Rectal smooth muscle tissue (tissue), 1 donor: ENCODE results near the gene ADAMTS6.
"Not testable (repeated sequence)": the region's sequence is repeated elsewhere in the genome, so short reads cannot be mapped to it uniquely, and the experiment has no call there.

ENCODE experiments used
- H3K27ac ChIP-seq: one replicate; pipeline ENCODE4 v1.7.0; 2013; ENCODE audit warnings: low read depth, low read length, inconsistent platforms
- H3K27me3 ChIP-seq: one replicate; pipeline ENCODE4 v1.7.0; 2013; ENCODE audit warnings: low read length; ENCODE audit not compliant: control insufficient read depth, insufficient read depth
- H3K36me3 ChIP-seq: one replicate; pipeline ENCODE4 v1.7.0; 2013; ENCODE audit warnings: low read length; ENCODE audit not compliant: control insufficient read depth, insufficient read depth
- H3K4me1 ChIP-seq: one replicate; pipeline ENCODE4 v1.7.0; 2013; ENCODE audit warnings: low read length; ENCODE audit not compliant: control insufficient read depth, insufficient read depth
- H3K4me3 ChIP-seq: one replicate; pipeline ENCODE4 v1.7.0; 2013; ENCODE audit warnings: low read length
- H3K9ac ChIP-seq: one replicate; pipeline ENCODE4 v1.7.0; 2013; ENCODE audit warnings: low read length

ADAMTS6 gene

GRCh38 chr5:65355301-65355700 is 126.4 kb downstream of the ADAMTS6 start:
- H3K4me3 ChIP-seq, result no peak overlapping the region
- H3K9ac ChIP-seq, result no peak overlapping the region
- H3K36me3 ChIP-seq, result no peaks in the 10 kb centered on the region
- H3K4me1 ChIP-seq, result no peaks in the 10 kb centered on the region
- H3K27ac ChIP-seq, result no peak overlapping the region
- H3K27me3 ChIP-seq, result no peaks in the 10 kb centered on the region

DNA sequence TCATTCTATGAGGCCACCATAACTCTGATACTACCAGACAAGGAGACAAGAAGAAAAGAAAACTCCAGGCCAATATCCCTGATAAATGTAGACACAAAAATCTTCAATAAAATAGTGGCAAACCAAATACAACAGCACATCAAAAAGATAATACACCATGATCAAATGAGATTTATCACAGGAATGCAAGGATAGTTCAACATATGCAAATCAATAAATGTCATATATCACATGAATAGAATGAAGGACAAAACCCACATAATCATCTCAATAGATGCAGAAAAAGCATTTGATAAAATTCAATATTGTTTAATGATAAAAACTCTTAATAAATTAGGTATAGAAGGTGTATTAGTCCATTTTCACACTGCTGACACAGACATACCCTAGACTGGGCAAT is 139.9 kb downstream of the ADAMTS6 start:
- no peak overlapping the region for H3K4me3 ChIP-seq
- H3K36me3 ChIP-seq, result no peaks in the 10 kb centered on the region
- H3K4me1 ChIP-seq, result no peaks in the 10 kb centered on the region
- no peaks in the 10 kb centered on the region for H3K27me3 ChIP-seq
- H3K9ac ChIP-seq, result no peak overlapping the region
- H3K27ac ChIP-seq, result no peak overlapping the region

DNA sequence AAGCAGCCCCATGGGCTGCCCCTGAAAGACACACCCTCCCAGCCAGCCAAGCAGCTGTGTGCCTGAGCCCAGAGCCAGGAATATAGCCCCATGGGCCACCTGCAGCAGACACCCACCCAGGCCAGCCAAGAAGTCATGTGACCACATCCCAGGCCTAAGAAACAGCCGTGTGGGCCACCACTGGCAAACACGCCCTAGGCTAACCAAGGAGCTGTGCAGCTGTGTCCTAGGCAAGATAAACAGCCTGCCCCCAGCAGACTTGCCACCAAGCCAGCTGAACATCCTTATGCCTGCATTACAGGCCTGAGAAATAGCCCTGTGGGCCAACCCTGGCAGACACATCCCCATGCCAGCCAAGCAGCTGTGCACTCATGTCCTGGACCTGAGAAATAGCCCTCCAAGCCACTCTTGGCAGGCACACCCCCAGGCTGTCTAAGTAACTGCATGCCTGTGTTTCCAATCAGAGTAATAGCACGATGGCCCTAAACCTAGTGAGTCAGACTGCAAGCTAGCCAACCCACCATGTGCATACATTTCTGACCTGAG is 143.0 kb downstream of the ADAMTS6 start:
- Histone ChIP-seq H3K9ac (no peak overlapping the region), H3K4me1 (no peaks in the 10 kb centered on the region), H3K27ac (no peak overlapping the region), H3K27me3 (no peaks in the 10 kb centered on the region), H3K4me3 (no peak overlapping the region), H3K36me3 (no peaks in the 10 kb centered on the region)

- H3K27ac ChIP-seq, result no peak overlapping the region
- no peak overlapping the region for H3K9ac ChIP-seq
- H3K4me3 ChIP-seq, result no peak overlapping the region
- H3K27me3 ChIP-seq, result no peaks in the 10 kb centered on the region
- no peaks in the 10 kb centered on the region for H3K36me3 ChIP-seq
- H3K4me1 ChIP-seq, result no peaks in the 10 kb centered on the region
These were observed 147.6 kb downstream of the ADAMTS6 start for GRCh38 chr5:65334077-65334476.

DNA sequence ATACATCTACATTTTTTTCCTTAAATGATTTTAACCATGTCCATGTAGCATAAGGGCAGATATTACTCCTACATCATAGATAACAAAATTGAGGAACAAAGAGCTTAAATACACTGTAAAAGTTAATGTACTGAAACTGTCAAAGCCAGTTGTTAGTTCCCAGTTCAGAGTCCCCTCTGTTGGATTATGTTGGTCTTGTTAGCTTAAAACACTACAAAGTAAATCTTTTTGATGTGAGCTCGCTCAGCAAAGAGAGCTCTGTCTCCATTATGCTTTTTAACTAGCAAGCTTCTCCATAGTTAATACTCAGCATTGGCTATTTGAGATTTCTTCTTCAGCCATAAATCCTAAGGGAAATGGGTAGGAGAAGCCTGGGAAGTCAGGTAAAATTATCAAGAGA is 149.1 kb downstream of the ADAMTS6 start:
- H3K9ac ChIP-seq, result no peak overlapping the region
- no peaks in the 10 kb centered on the region for H3K4me1 ChIP-seq

GRCh38 chr5:65329266-65329665 is 152.5 kb downstream of the ADAMTS6 start:
- no peaks in the 10 kb centered on the region for H3K4me1 ChIP-seq
- no peak overlapping the region for H3K4me3 ChIP-seq
- H3K36me3 ChIP-seq, result no peaks in the 10 kb centered on the region
- H3K27me3 ChIP-seq, result no peaks in the 10 kb centered on the region
- no peak overlapping the region for H3K27ac ChIP-seq
- H3K9ac ChIP-seq, result no peak overlapping the region

More for the DNA sequence above, 149.1 kb downstream of the ADAMTS6 start:
- Histone ChIP-seq H3K4me3 (no peak overlapping the region), H3K36me3 (no peaks in the 10 kb centered on the region), H3K27me3 (no peaks in the 10 kb centered on the region), H3K27ac (no peak overlapping the region)

- Histone ChIP-seq H3K27ac (no peak overlapping the region), H3K27me3 (no peaks in the 10 kb centered on the region), H3K36me3 (no peaks in the 10 kb centered on the region), H3K4me1 (no peaks in the 10 kb centered on the region), H3K9ac (no peak overlapping the region), H3K4me3 (no peak overlapping the region)
These were observed 154.1 kb downstream of the ADAMTS6 start for GRCh38 chr5:65327582-65327981.

DNA sequence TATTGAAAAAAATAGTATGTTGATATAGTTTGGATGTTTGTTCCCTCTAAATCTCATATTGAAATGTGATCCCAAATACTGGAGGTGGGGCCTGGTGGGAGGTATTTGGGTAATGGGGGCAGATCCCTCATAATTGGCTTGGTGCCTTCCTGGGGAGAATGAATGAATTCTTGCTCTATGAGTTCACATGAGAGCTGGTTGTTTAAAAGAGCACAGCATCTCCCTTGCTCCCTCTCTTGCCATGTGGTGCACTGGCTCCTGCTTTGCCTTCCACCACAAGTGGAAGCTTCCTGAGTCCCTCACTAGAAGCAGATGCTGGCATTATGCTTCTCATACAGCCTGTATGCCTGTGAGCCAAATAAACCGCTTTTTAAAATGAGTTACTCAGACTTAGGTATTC is 154.8 kb downstream of the ADAMTS6 start:
- Histone ChIP-seq H3K4me3 (no peak overlapping the region), H3K36me3 (no peaks in the 10 kb centered on the region), H3K4me1 (no peaks in the 10 kb centered on the region), H3K27ac (no peak overlapping the region), H3K9ac (no peak overlapping the region), H3K27me3 (no peaks in the 10 kb centered on the region)

- Histone ChIP-seq H3K9ac (no peak overlapping the region), H3K27ac (no peak overlapping the region), H3K4me1 (no peaks in the 10 kb centered on the region), H3K27me3 (no peaks in the 10 kb centered on the region), H3K4me3 (no peak overlapping the region), H3K36me3 (no peaks in the 10 kb centered on the region)
These were observed 157.5 kb downstream of the ADAMTS6 start for GRCh38 chr5:65324226-65324625.

DNA sequence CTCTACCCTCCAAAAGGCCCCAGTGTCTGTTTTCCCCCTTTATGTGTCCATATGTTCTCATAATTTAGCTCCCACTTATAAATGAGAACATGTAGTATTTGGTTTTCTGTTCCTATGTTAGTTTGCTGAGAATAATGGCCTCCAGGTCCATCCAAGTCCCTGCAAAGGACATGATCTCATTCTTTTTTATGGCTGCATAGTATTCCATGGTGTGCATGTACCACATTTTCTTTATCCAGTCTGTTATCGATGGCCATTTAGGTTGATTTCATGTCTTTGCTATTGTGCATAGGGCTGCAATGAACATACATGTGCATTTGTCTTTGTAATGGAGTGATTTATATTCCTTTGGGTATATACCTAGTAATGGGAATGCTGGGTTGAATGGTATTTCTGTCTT is 161.0 kb downstream of the ADAMTS6 start:
- not testable (repeated sequence) for H3K27ac ChIP-seq, H3K27me3 ChIP-seq, H3K4me1 ChIP-seq, H3K9ac ChIP-seq, H3K4me3 ChIP-seq, H3K36me3 ChIP-seq

GRCh38 chr5:65320250-65320649 is 161.5 kb downstream of the ADAMTS6 start:
- Histone ChIP-seq H3K4me1 (no peaks in the 10 kb centered on the region), H3K4me3 (no peak overlapping the region), H3K36me3 (no peaks in the 10 kb centered on the region), H3K27ac (no peak overlapping the region), H3K27me3 (no peaks in the 10 kb centered on the region), H3K9ac (no peak overlapping the region)

DNA sequence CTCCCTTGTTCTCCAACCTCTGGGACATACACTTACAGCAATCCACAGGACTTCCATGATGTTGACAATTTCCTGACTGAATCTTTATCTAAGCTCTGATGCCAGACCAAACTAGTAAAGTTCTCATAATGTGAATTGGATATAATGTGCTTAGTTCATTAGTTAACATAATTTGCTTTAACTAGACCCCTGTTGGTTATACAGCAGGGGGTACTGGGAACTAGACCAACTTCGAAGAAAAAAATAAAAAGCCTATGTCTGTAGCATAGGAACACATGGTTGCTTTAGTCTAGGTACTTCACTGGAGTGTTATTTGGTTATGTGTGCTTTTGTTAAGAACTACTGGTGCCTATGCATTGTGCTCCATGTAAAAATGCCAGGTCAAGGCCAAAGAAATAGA is 173.8 kb downstream of the ADAMTS6 start:
- Histone ChIP-seq H3K27me3 (no peaks in the 10 kb centered on the region), H3K27ac (no peak overlapping the region), H3K4me1 (no peaks in the 10 kb centered on the region), H3K36me3 (no peaks in the 10 kb centered on the region), H3K4me3 (no peak overlapping the region), H3K9ac (no peak overlapping the region)

DNA sequence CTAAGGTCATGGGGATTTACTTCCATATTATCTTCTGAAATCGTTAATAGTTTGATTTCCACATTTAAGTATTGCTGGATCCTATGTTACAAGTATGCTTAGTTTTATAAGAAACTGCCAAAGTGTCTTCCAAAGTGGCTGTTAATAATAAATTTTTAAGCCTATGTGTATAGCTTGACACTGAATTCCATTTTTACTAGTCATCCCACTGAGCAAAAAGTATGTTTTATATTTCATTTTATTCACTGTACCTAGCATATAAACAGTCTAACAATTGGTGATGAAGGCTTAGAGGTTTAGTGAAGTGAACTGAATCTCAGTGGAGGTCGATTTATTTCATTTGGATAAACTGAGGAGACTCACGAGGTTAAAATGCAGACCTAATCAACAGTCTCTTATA is 174.6 kb downstream of the ADAMTS6 start:
- Histone ChIP-seq H3K9ac (no peak overlapping the region), H3K36me3 (no peaks in the 10 kb centered on the region), H3K27ac (no peak overlapping the region), H3K4me1 (no peaks in the 10 kb centered on the region), H3K27me3 (no peaks in the 10 kb centered on the region), H3K4me3 (no peak overlapping the region)
